ENCODE results near the gene LTBP1.

DNA sequence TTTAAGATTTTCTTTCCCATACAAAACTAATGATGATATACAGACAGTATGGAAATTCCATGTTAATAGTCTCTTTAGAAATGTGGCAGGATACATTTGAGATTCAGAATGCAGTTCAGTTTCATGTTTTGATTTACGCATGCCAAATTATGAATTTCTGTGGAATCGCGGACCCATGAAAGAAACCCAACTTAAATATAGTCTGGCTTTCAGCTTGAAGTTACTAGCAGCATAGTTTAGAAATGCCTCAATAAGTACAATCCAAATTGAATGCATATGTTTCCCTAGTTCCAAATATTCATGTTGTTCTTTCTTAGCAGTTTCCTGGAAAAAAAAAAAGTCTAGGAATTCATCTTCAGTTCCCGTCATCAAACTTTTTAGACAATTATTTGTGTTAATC is 365.6 kb downstream of the LTBP1 start:
- TF ChIP-seq, protein P1, sequence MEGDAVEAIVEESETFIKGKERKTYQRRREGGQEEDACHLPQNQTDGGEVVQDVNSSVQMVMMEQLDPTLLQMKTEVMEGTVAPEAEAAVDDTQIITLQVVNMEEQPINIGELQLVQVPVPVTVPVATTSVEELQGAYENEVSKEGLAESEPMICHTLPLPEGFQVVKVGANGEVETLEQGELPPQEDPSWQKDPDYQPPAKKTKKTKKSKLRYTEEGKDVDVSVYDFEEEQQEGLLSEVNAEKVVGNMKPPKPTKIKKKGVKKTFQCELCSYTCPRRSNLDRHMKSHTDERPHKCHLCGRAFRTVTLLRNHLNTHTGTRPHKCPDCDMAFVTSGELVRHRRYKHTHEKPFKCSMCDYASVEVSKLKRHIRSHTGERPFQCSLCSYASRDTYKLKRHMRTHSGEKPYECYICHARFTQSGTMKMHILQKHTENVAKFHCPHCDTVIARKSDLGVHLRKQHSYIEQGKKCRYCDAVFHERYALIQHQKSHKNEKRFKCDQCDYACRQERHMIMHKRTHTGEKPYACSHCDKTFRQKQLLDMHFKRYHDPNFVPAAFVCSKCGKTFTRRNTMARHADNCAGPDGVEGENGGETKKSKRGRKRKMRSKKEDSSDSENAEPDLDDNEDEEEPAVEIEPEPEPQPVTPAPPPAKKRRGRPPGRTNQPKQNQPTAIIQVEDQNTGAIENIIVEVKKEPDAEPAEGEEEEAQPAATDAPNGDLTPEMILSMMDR (IDR thresholded peaks at IDR 0.05; ENCODE audit: insufficient read depth, low read length), result no peak
- TF ChIP-seq GABPA (IDR thresholded peaks at IDR 0.05; ENCODE audit: low read depth) (no peak), POLR2AphosphoS5 (IDR thresholded peaks at IDR 0.05; ENCODE audit: low read depth) (no peak)
- TF ChIP-seq, protein P2, sequence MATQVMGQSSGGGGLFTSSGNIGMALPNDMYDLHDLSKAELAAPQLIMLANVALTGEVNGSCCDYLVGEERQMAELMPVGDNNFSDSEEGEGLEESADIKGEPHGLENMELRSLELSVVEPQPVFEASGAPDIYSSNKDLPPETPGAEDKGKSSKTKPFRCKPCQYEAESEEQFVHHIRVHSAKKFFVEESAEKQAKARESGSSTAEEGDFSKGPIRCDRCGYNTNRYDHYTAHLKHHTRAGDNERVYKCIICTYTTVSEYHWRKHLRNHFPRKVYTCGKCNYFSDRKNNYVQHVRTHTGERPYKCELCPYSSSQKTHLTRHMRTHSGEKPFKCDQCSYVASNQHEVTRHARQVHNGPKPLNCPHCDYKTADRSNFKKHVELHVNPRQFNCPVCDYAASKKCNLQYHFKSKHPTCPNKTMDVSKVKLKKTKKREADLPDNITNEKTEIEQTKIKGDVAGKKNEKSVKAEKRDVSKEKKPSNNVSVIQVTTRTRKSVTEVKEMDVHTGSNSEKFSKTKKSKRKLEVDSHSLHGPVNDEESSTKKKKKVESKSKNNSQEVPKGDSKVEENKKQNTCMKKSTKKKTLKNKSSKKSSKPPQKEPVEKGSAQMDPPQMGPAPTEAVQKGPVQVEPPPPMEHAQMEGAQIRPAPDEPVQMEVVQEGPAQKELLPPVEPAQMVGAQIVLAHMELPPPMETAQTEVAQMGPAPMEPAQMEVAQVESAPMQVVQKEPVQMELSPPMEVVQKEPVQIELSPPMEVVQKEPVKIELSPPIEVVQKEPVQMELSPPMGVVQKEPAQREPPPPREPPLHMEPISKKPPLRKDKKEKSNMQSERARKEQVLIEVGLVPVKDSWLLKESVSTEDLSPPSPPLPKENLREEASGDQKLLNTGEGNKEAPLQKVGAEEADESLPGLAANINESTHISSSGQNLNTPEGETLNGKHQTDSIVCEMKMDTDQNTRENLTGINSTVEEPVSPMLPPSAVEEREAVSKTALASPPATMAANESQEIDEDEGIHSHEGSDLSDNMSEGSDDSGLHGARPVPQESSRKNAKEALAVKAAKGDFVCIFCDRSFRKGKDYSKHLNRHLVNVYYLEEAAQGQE (IDR thresholded peaks at IDR 0.05; ENCODE audit: insufficient replicate concordance, low read depth), result no peak

All from HL-60 (cell line).